Neural crest cell (in vitro differentiated cells): Measurements from ENCODE around the gene CREB3L1. TPM values are rescaled to one million over a fixed set of nuclear protein-coding genes. Genes with fewer than 3 reads are reported as not detected.

Experiments used
- DNase-seq: peaks from one replicate; pipeline ENCODE4 v3.0.0; 2021; ENCODE audit warnings: low read depth, mixed read lengths, low spot score
- H3K27ac Mint-ChIP-seq: one replicate; pipeline ENCODE4 v1.8.0; 2021; ENCODE audit warnings: mild to moderate bottlenecking, mixed read lengths; ENCODE audit not compliant: unreplicated experiment
- H3K27me3 Mint-ChIP-seq: 2 replicates; pipeline ENCODE4 v1.8.0; 2021; ENCODE audit warnings: low read depth, mild to moderate bottlenecking, mixed read lengths
- H3K36me3 Mint-ChIP-seq: 2 replicates; pipeline ENCODE4 v1.8.0; 2021; ENCODE audit warnings: low read depth, mild to moderate bottlenecking, mixed read lengths
- H3K4me1 Mint-ChIP-seq: 2 replicates; pipeline ENCODE4 v1.8.0; 2021; ENCODE audit warnings: mixed read lengths
- H3K4me3 Mint-ChIP-seq: one replicate; pipeline ENCODE4 v1.8.0; 2021; ENCODE audit warnings: mild to moderate bottlenecking, mixed read lengths
- H3K9me3 Mint-ChIP-seq: 2 replicates; pipeline ENCODE4 v1.8.0; 2021; ENCODE audit warnings: mixed read lengths
- CTCF ChIP-seq: fragments of 200-600 bp; sonication (generic); conservative IDR thresholded peaks from 2 replicates; pipeline ENCODE4 v1.5.0; 2021; ENCODE audit warnings: antibody characterized with exemption, mild to moderate bottlenecking
- total RNA-seq: library from RNA; stranded (reverse); gene quantifications from 2 replicates; pipeline ENCODE4 v1.2.1, GENCODE V29; 2021

The CREB3L1 gene
- total RNA-seq, 1 donor from 2014 or later = 0.75 TPM

GRCh38 chr11:46343520-46343919 lies 66.1 kb downstream of the CREB3L1 start:
- Mint-ChIP-seq H3K4me3 (peak overlapping the region; percentile 42), H3K27ac (peak overlapping the region; percentile 65), H3K4me1 (peaks cover 57% of the 10 kb centered on the region), H3K36me3 (no peaks in the 10 kb centered on the region), H3K27me3 (peaks cover 10% of the 10 kb centered on the region), H3K9me3 (no peaks in the 10 kb centered on the region)
- no peak for DNase-seq
- no peak for TF ChIP-seq CTCF

- Mint-ChIP-seq H3K4me3 (peak overlapping the region; percentile 79), H3K9me3 (no peaks in the 10 kb centered on the region), H3K27ac (no peak overlapping the region), H3K4me1 (peaks cover 47% of the 10 kb centered on the region), H3K36me3 (no peaks in the 10 kb centered on the region), H3K27me3 (peaks cover 10% of the 10 kb centered on the region)
- TF ChIP-seq CTCF = no peak
- no peak for DNase-seq
Observed at GRCh38 chr11:46345131-46345597, 67.7 kb downstream of the CREB3L1 start.

GRCh38 chr11:46345881-46346484 lies 68.5 kb downstream of the CREB3L1 start:
- peaks cover 46% of the 10 kb centered on the region for H3K4me1 Mint-ChIP-seq
- peak overlapping the region; percentile 85 for H3K4me3 Mint-ChIP-seq

GRCh38 chr11:46346886-46347636 lies 69.6 kb downstream of the CREB3L1 start, which contains the start of gene DGKZ:
Gene DGKZ, plus strand, starts transcription at chr11:46347463. Its CDS starts 197 bp downstream, at chr11:46347660.
- peak; percentile 87 for TF ChIP-seq CTCF
- peaks cover 47% of the 10 kb centered on the region for H3K4me1 Mint-ChIP-seq
- peak within 1 kb of the TSS; percentile 90 for H3K4me3 Mint-ChIP-seq
- H3K27me3 Mint-ChIP-seq = peaks cover 10% of the 10 kb centered on the region
- no peaks in the 10 kb centered on the region for H3K9me3 Mint-ChIP-seq
- no peaks in the 10 kb centered on the region for H3K36me3 Mint-ChIP-seq
- DNase-seq = peak; percentile 86
- H3K27ac Mint-ChIP-seq = peak within 1 kb of the TSS; percentile 60

More at GRCh38 chr11:46345881-46346484, 68.5 kb downstream of the CREB3L1 start:
- Mint-ChIP-seq H3K36me3 (no peaks in the 10 kb centered on the region), H3K27me3 (peaks cover 10% of the 10 kb centered on the region), H3K9me3 (no peaks in the 10 kb centered on the region), H3K27ac (no peak overlapping the region)
- DNase-seq = no peak
- TF ChIP-seq CTCF = no peak

- no peaks in the 10 kb centered on the region for H3K9me3 Mint-ChIP-seq
- H3K27me3 Mint-ChIP-seq = peaks cover 10% of the 10 kb centered on the region
- H3K4me3 Mint-ChIP-seq = peak overlapping the region; percentile 90
- no peak for DNase-seq
- no peak for TF ChIP-seq CTCF
- no peak overlapping the region for H3K27ac Mint-ChIP-seq
- no peaks in the 10 kb centered on the region for H3K36me3 Mint-ChIP-seq
- peaks cover 42% of the 10 kb centered on the region for H3K4me1 Mint-ChIP-seq
Observed at GRCh38 chr11:46347637-46348311, 70.3 kb downstream of the CREB3L1 start.
